HG03108 (cell line): ENCODE measurements around the gene RBMS2.

Source experiments
- ATAC-seq: cut with Tn5 transposase; IDR thresholded peaks from one replicate; pipeline ENCODE4 v1.9.1; 2021; ENCODE audit warnings: moderate library complexity; ENCODE audit not compliant: unreplicated experiment

RBMS2 gene

GRCh38 chr12:56578983-56579546 lies 57.4 kb downstream of the RBMS2 start:
- ATAC-seq: no peak

- no peak for ATAC-seq
Measured at GRCh38 chr12:56581418-56582145, 60.0 kb downstream of the RBMS2 start.

- ATAC-seq: no peak
Measured at GRCh38 chr12:56585098-56585497, 63.5 kb downstream of the RBMS2 start.

- ATAC-seq: no peak
Measured at GRCh38 chr12:56589783-56590182, 68.2 kb downstream of the RBMS2 start.

- no peak for ATAC-seq
Measured at GRCh38 chr12:56590237-56590830, 68.7 kb downstream of the RBMS2 start.

GRCh38 chr12:56591126-56591525 lies 69.5 kb downstream of the RBMS2 start:
- ATAC-seq: no peak

- no peak for ATAC-seq
Measured at GRCh38 chr12:56591961-56592360, 70.3 kb downstream of the RBMS2 start.

GRCh38 chr12:56593909-56594621 lies 72.4 kb downstream of the RBMS2 start:
- ATAC-seq: no peak

- ATAC-seq: no peak
Measured at GRCh38 chr12:56596815-56597214, 75.2 kb downstream of the RBMS2 start.

GRCh38 chr12:56599041-56599440 lies 77.4 kb downstream of the RBMS2 start:
- no peak for ATAC-seq

GRCh38 chr12:56599797-56600196 lies 78.2 kb downstream of the RBMS2 start:
- no peak for ATAC-seq

- no peak for ATAC-seq
Measured at GRCh38 chr12:56600753-56601152, 79.1 kb downstream of the RBMS2 start.

GRCh38 chr12:56601503-56601902 lies 79.9 kb downstream of the RBMS2 start:
- no peak for ATAC-seq

GRCh38 chr12:56602239-56602638 lies 80.6 kb downstream of the RBMS2 start:
- ATAC-seq: no peak

- no peak for ATAC-seq
Measured at GRCh38 chr12:56604355-56604754, 82.7 kb downstream of the RBMS2 start.

GRCh38 chr12:56614627-56615026 lies 93.0 kb downstream of the RBMS2 start:
- no peak for ATAC-seq

- ATAC-seq: no peak
Measured at GRCh38 chr12:56616244-56616643, 94.6 kb downstream of the RBMS2 start.

GRCh38 chr12:56616925-56617324 lies 95.3 kb downstream of the RBMS2 start:
- ATAC-seq: no peak

- no peak for ATAC-seq
Measured at GRCh38 chr12:56622535-56622934, 100.9 kb downstream of the RBMS2 start.

- ATAC-seq: no peak
Measured at GRCh38 chr12:56626701-56627100, 105.1 kb downstream of the RBMS2 start.

- ATAC-seq: no peak
Measured at GRCh38 chr12:56628671-56629458, 107.2 kb downstream of the RBMS2 start.
